ENCODE measurements around the gene CFAP52.
"Not testable (repeated sequence)": the region's sequence is repeated elsewhere in the genome, so short reads cannot be mapped to it uniquely, and the experiment has no call there.

The CFAP52 gene, protein sequence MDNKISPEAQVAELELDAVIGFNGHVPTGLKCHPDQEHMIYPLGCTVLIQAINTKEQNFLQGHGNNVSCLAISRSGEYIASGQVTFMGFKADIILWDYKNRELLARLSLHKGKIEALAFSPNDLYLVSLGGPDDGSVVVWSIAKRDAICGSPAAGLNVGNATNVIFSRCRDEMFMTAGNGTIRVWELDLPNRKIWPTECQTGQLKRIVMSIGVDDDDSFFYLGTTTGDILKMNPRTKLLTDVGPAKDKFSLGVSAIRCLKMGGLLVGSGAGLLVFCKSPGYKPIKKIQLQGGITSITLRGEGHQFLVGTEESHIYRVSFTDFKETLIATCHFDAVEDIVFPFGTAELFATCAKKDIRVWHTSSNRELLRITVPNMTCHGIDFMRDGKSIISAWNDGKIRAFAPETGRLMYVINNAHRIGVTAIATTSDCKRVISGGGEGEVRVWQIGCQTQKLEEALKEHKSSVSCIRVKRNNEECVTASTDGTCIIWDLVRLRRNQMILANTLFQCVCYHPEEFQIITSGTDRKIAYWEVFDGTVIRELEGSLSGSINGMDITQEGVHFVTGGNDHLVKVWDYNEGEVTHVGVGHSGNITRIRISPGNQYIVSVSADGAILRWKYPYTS

DNA sequence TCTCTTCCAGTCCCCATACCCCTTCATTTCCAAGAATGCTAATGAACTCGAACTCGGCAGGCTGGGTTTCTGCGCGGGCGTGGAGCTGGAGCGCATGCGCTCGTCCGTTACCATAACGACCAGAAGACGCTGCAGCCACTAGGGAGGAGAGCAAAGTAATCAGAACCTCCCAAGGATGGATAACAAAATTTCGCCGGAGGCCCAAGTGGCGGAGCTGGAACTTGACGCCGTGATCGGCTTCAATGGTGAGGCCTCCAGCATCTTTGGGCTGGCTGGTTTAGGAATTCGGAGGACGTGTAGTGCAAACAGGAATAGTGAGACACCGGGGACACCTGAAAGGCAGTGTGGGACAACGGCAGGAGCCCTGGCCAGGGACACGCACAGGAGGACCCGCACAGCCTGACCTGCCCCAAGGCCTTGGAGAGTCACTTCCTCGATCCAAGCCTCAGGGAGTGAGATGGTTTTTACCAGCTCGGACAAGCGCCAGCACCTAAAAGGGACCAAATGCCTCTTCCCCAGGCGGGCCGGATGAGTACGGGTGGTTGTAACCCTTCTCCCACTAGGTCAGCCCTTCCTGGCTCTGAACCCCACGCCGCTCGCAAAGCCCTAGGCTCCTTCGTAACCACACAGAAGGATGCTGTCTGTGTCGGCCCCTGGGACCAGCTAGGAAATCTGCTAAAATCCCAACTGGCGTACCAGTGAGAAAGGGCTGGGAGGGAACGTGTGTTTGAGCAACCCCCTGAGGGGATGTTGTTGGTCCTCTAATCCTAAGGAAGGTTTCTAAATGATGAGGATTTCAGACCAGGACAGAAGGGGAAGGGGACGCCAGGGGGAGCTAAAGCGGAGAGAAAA is at the start of gene CFAP52:
TSS of gene CFAP52 (plus strand) at position 122 of the 852 bp plus-strand sequence. CDS start at position 176, 54 bp downstream.
- peak; percentile 27 to 87 (median 57) for DNase-seq

DNA sequence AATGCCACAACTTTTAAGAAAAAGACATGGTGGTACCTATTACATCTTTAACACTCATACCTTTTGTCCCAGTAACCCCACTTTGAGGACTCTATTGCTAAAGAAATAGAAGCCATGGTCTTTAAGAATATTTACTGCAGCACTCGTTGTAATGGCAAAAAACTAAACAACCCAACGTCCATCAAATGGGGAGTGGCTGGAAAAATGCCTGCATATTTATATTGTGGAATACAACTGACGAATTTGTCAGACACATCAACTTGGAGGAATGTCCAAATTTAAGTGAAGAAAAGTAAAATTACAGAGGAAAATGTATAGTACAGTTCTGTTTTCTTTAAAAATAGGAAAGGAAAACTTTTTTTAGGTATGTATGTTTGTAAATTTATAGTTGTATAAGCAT is 48.7 kb upstream of the CFAP52 start:
- DNase-seq: no peak

DNA sequence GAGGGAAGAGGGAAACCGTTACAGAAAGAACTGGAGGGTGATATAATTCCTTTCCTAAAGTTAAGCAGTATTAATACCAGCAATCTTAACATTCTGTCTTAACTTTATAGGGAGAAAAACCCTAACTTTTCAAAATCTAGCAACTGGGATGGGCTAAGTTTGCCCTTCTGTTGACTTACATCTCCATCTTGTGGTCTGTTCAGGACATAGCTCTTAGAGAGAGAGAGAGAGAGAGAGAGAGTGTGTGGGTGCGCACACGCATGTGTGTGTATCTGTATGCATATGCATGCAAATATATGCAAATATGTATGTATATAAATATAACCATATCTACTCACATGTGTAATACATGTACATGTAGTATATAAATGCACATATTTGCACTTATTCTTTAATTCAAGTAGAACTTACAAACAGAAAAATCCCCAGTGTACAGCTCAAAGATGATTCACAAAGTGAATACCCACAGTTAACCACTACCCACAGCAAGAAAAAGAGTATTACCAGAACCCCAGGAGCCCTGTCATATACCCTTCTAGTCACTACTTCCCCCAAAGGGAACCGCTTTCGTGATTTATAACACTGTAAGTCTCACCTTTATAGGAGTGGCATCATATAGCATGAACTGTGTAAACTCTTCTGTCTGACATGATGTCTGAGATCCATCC is 47.3 kb upstream of the CFAP52 start:
- no peak for DNase-seq

DNA sequence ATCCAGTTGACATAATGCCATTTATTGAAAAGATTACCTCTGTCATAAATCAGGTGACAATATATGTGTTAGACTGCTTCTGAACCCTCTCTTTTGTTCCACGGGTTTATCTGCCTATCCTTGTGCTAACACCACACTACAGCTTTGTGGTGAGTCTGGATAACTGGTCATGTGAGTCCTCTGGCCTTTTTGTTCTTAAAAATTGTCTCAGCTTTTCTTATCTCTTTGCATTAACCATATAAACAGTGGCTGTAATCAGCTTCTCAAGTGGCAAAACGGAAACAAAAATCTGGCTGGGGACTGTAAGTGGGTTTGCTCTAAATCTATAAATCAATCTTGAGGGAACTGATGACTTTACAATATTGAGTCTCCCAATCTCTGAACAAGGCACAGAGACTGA is 45.4 kb upstream of the CFAP52 start:
- no peak for DNase-seq

DNA sequence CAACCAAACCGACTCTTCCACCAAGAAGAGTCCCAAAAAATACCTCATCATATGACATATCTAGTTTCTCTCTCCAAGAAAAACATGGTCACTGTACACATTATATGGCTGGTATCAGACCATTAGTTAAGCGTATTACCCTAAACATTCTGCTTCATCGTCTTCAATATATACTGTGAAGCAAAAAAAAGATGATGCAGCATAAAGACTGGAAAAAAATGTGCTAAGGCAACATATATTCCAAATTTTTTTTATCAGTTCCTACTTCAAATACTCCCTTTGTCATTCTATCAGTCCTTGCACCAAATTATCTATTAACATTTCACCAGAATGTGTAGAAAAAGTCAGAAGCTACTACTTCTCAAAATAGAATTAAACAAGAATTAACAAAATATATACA is 43.7 kb upstream of the CFAP52 start:
- no peak for DNase-seq

DNA sequence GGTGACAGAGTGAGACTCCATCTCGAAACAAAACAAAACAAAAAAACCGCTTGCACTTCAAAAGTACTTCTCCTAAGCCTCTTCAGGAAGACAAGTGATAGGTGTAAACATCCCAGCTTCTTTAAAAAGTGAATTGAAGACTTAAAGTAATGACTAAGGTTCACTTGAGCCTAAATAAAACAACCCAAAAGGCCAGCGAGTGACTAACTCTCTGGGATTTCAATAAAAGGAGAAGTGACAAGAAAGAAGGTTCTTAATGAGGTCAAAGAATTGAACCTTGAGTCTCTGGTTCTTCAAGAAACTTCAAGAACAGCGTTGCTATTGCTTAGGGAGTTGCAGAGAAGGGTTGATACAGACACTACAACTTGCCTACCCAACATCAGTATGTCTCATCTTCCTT is 43.0 kb upstream of the CFAP52 start:
- no peak for DNase-seq

DNA sequence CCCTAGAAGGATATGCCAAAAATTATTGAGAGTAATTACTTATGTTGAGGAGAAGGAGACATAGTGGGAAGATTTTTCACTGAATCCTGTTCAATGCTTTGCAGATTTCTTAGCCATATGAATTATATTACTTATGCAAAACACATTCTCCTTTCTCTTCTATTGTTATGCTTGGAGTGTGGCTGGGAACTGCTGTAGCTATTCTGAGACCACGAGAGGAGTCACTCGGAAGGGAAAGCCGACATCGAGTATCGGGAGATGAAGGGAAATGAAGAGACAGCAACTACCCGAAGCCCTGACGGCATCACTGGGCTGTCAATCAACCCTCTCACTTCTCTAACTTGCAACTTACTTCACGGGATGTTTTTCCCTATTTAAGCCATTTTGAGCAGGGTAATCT is 40.4 kb upstream of the CFAP52 start:
- no peak for DNase-seq

DNA sequence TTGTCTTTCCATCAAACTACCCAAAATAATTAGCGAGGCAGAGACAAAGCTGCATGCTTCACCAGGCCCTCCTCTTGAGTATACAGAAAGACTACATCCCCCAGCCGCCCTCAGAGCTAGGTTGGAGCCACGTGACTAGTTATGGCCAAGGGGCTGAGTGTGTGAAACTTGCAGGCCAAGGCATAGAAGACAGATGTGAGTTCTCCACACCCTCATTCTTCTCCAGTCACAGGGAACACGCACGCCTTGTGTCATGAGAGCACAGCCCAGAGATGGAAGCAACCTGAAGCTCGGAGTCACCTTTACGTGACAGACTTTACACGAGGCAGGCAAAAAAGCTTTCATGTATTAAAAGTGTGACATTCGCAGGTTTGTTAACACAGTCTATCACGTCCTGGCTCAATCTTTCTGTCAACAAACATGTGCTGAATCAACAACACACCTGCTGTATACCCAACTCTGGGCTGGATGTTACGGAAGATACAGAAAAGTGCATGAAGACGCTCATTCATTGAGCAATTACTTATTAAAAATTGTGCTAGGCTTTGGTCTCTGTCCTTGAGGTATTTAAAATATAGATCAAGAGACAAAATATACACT is 39.2 kb upstream of the CFAP52 start:
- DNase-seq: no peak

DNA sequence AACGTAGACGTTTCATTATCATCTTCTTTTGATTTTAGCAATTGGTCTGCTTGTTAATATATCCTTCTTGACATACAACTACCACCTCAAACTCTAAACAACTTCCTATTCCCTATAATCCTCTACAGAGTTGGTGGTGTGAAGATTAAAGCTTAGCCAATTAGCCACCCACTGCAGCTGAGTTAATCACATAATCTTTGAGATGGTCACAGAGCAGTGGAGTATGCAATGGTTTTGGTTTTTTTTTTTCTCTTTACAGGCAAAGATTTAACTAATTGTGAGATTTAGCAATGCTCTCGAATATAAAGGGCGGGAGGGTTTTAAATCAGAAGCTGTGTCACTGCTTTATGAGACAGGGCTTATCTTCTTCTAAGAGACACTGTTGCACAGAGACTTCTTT is 37.8 kb upstream of the CFAP52 start:
- no peak for DNase-seq

DNA sequence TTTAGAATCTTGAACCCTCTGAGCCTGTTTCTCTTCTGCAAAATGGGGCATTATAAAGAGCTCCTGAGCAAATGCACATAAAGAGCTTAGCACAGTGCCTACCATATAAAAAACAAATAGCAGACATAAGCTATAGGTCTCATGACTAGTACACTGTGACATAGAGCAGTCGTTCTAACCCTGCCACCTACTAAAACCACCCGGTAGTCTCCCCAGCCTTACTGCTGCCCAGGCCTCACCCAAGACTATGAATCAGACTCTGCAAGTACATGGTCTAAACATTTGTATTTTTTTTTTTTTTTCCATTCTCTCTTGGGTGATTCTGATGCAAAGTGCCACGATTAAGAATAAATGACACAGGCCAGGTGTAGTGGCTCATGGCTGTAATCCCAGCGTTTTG is 34.7 kb upstream of the CFAP52 start:
- DNase-seq: no peak

DNA sequence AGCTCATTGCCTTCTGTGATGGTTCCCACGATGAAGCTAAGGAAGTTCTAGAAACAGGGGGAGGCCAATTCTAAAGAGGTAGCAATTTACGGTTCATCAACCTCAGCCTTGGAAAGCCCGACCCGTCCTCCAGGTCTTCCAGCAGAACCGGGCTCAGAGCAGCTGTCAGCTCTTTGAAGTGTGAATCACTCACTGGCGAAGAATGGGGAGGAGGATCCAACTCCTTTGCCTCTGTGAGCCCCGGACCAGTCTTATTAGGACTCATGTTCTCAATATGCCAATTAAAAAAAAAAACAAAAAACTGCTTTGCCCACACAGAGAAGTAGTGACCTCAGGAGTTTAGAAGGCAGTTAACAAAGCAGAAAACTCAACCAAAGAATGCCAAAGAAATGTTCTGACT is 32.2 kb upstream of the CFAP52 start:
- no peak for DNase-seq

DNA sequence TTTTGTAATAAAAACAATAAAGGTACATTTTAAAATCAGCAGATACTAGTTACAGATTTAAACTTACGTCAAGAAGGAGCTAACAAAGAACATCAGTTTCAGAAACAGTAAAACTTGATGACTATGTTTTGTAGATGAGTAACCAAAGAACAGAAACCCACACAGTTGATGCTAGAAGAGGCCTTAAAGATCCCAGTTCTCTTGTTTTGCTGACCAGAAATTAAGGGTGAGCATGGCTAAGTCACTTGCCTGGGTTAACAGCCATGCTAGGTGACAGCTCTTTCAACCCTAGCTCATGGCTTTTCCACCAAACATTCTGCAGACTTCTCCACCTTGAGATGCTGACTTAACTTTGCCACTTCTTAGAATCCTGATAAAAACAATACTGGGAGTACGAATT is 27.2 kb upstream of the CFAP52 start:
- DNase-seq: no peak

DNA sequence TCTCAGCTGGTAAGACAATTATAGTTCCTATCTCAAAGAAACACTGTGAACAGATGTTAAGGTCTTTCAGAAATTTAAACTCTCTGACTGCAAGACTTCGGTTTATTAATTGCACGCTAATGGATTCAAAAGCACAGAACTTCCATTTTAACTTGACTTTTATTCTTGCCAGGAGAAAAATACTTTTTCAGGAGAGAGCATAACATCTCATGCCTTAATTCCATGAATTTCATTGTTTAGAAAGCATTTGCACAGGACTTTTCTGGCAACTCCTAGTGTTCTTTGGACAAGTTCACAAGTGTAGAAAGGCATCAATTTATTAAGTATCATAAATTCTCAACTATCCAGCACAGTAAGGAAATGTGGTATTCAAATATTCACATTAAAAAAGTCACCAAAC is 23.3 kb upstream of the CFAP52 start:
- no peak for DNase-seq

DNA sequence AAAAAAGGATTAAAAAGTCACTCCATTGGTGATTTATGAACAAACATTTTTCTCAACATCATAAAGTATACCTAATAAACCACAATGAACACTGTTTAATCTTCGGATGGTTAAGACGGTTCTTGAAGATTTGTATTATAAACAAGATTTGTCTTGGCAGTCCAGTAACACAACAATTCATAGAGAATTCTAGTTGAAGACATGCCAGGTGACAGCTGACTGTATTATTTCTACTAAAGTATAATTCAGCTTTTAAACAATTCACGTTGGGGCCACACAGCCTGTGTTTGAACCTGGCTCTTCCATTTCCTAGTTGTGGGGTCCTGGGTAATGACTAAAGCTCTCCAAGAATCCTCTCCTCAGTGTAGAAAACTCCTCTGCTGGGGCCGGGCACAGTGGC is 22.8 kb upstream of the CFAP52 start:
- DNase-seq: no peak

DNA sequence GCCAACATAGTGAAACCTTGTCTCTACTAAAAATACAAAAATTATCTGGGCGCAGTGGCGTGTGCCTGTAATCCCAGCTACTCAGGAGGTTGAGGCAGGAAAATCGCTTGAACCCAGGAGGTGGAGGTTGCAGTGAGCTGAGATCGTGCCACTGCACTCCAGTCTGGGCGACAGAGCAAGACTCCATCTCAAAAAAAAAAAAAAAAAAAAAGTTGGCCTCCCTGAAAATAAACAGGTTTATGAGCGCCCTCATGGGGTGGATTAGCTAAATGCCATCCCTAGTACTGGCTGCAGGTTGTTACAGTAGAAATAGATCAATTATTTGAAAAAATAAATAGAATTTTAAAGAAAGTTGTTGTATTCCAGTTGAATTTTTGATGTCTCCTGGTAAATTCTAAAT is 21.7 kb upstream of the CFAP52 start:
- DNase-seq: not testable (repeated sequence)

DNA sequence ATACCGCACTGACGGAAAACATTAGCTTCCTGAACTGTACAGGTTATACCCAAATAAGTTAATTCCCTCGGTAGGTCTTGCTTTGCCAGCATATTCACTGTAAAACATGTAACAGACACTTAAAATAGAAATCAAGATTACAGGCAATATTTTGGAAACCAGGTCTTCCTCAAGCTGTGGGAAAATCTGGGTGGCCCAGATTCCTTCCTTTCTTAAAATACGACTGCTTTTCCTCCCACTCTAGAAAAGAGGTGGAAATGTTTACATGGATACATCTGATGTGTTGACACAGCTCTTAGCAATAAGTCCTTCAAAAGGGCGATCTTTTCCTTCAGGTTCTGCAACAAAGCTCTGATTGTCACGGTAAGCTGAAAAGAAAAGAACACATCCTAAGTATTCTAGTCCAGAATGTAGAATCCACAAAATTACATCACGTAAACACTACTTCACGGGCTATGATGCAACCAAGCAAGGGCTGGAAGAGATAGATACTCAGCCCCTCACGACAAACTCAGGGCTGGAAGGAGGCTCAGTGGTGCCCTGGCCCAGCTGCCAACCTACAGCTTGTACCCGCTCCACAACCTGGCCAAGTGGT is 19.2 kb upstream of the CFAP52 start:
- DNase-seq: no peak

DNA sequence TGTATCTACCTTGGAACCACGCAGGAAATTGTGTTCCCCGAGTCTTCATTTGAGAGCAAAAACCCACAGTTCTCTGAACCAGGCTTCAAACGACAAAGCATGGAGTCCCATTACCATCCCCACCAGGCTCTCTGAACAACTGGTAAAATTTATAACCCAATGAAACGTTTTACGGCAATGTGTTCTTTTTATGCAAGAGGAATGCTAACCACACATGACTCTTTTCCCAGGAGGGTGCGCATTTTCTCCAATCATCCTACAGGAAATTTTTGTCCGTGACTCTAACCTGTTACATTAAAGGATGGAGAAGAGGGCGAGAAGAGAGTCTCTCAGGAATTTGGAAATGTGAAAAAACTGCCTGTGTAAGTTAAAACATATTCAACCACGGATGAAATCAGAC is 18.6 kb upstream of the CFAP52 start:
- no peak for DNase-seq

DNA sequence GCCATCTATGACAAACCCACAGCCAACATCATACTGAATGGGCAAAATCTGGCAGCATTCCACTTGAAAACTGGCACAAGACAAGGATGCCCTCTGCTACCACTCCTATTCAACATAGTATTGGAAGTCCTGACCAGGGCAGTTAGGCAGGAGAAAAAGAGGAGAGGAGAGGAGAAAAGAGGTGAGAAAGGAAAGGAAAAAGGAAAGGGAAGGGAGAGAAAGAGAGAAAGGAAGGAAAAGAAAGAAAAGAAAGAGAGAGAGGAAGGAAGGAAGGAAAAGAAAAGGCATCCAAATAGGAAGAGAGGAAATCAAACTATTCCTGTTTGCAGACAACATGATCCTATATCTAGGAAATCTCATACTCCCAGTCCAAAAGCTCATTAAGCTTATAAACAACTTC is 12.3 kb upstream of the CFAP52 start:
- no peak for DNase-seq

DNA sequence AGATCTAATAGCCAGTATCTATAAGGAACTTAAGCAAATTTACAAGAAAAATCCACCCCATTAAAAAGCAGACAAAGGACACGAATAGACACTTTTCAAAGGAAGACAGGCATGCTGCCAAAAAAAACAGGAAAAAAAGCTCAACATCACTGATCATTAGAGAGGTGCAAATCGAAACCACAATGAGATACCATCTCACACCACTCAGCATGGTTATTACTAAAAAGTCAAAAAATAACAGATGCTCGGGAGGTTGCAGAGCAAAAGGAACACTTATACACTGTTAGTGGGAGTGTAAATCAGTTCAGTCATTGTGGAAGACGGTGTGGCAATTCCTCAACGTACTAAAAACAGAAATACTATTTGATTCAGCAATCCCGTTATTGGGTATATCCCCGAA is 10.4 kb upstream of the CFAP52 start:
- DNase-seq: no peak

DNA sequence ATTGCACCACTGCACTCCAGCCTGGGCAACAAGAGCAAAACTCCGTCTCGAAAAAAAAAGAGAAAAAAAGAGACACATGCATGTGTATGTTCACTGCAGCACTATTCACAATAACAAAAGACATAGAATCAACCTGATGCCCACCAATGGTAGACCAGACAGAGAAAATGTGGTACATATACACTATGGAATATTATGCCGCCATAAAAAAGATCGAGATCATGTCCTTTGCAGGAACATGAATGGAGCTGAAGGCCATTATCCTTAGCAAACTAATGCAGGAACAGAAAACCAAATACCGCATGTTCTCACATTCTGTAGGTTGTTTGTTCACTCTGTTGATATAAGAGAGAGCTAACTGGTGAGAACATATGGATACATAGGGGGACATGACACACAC is 9.7 kb upstream of the CFAP52 start:
- DNase-seq: not testable (repeated sequence)

DNA sequence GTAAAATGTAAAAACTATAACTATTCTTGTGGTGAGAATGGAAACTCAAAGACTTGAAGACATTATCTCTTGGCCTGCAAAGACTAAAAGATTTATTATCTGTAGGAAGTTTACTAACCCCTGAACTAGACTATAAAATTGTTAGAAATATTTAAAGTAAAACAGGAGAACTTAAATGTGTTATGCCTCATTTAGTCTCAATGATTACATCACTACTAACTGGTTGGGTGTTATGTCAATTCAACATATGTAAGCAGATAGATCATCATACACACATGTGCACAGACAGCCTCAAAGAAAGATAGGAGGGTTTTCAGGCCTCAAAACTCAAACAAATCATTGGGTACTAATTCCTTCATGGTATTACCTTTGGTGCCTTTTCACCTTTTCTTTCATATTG is 8.4 kb upstream of the CFAP52 start:
- no peak for DNase-seq

Measured in hypothalamus (tissue), 51 donors.